SK-N-SH (cell line): Measurements from ENCODE around the gene ITM2C. TPM values are rescaled to one million over a fixed set of nuclear protein-coding genes. Genes with fewer than 3 reads are reported as not detected.

Experiments used
- CTCF ChIA-PET: fragments of 300-600, 350-600 bp; formaldehyde crosslinking; extraction: SDS; loops from one replicate; lab custom pipeline; 2021; lab: Yijun Ruan, JAX
- POLR2A ChIA-PET: fragments of 350-600 bp; sonication (Branson Sonifier 250); formaldehyde crosslinking; extraction: SDS; loops from one replicate; lab custom pipeline; 2020; ENCODE audit warnings: antibody characterized with exemption, inconsistent platforms; lab: Yijun Ruan, JAX
- DNase-seq: peaks from one replicate; pipeline ENCODE4 v3.0.0; 2012
- H2AFZ ChIP-seq: fragments of 200-600 bp; sonication (generic); 2 replicates; pipeline ENCODE4 v1.8.1; 2016; ENCODE audit warnings: antibody characterized with exemption, mild to moderate bottlenecking, low read depth
- H3F3A ChIP-seq: fragments of 200-600 bp; sonication (generic); replicated peaks from 2 replicates; pipeline ENCODE3; 2016; ENCODE audit warnings: antibody characterized with exemption, mild to moderate bottlenecking; ENCODE audit not compliant: insufficient read depth
- H3K27ac ChIP-seq, 2 experiments: fragments of 200-500 bp in 1 of 2; fragments of 200-600 bp in 1 of 2; sonication (Bioruptor generic) in 1 of 2; sonication (generic), shearing (Covaris generic) in 1 of 2; 2 replicates each; pipeline versions ENCODE4 v1.5.1 to v1.6.1; 2014 to 2016; ENCODE audit warnings: low read depth in 2 of 2, inconsistent platforms in 1 of 2, low read length in 1 of 2, mild to moderate bottlenecking in 1 of 2, mixed read lengths in 1 of 2
- H3K27me3 ChIP-seq: fragments of 200-600 bp; sonication (generic), shearing (Covaris generic); 2 replicates; pipeline ENCODE4 v1.6.1; 2016; ENCODE audit warnings: mixed run types; ENCODE audit not compliant: insufficient read depth
- H3K36me3 ChIP-seq, 2 experiments: fragments of 200-500 bp in 1 of 2; fragments of 200-600 bp in 1 of 2; sonication (Bioruptor generic) in 1 of 2; sonication (generic) in 1 of 2; replicated peaks in 1 of 2; 2 replicates each; pipeline versions ENCODE3 to v1.5.1; 2014 to 2016; ENCODE audit warnings: low read length in 1 of 2, mild to moderate bottlenecking in 1 of 2; ENCODE audit not compliant: insufficient read depth in 2 of 2, control insufficient read depth in 1 of 2
- H3K4me1 ChIP-seq, 2 experiments: fragments of 200-500 bp in 1 of 2; fragments of 200-600 bp in 1 of 2; sonication (Bioruptor generic) in 1 of 2; sonication (generic), shearing (Covaris generic) in 1 of 2; 2 replicates each; pipeline versions ENCODE4 v1.5.1 to v1.6.1; 2014 to 2016; ENCODE audit warnings: low read depth in 1 of 2, low read length in 1 of 2, mixed run types in 1 of 2; ENCODE audit not compliant: insufficient read depth in 2 of 2, control insufficient read depth in 1 of 2
- H3K4me2 ChIP-seq: fragments of 200-600 bp; sonication (generic), shearing (Covaris generic); 2 replicates; pipeline ENCODE4 v1.6.1; 2017; ENCODE audit warnings: mixed run types
- H3K4me3 ChIP-seq, 2 experiments: fragments of 200-500 bp in 1 of 2; fragments of 200-600 bp in 1 of 2; sonication (Bioruptor generic) in 1 of 2; sonication (generic), shearing (Covaris generic) in 1 of 2; 2 replicates each; pipeline versions ENCODE4 v1.5.1 to v1.8.1; 2014 to 2016; ENCODE audit warnings: low read depth in 2 of 2, inconsistent platforms in 1 of 2, low read length in 1 of 2, mild to moderate bottlenecking in 1 of 2, mixed read lengths in 1 of 2, moderate library complexity in 1 of 2
- H3K79me2 ChIP-seq: fragments of 200-600 bp; sonication (generic); 2 replicates; pipeline ENCODE4 v1.8.1; 2017; ENCODE audit warnings: mild to moderate bottlenecking; ENCODE audit not compliant: insufficient read depth
- H3K9ac ChIP-seq: fragments of 200-600 bp; sonication (generic); 2 replicates; pipeline ENCODE4 v1.6.1; 2017; ENCODE audit warnings: mixed run types
- H3K9me2 ChIP-seq: fragments of 200-600 bp; sonication (generic); 2 replicates; pipeline ENCODE4 v1.6.1; 2017; ENCODE audit warnings: mixed run types
- H3K9me3 ChIP-seq: fragments of 200-600 bp; sonication (generic); 2 replicates; pipeline ENCODE4 v1.6.1; 2017; ENCODE audit warnings: mixed run types, mild to moderate bottlenecking, moderate library complexity
- H4K20me1 ChIP-seq: fragments of 200-600 bp; sonication (generic); 2 replicates; pipeline ENCODE4 v1.6.1; 2017; ENCODE audit warnings: mild to moderate bottlenecking, mixed run types; ENCODE audit not compliant: insufficient read depth
- CTCF ChIP-seq: fragments of 200-600 bp; sonication (generic); IDR thresholded peaks from 2 replicates; pipeline ENCODE4 v1.6.1; 2017; ENCODE audit warnings: antibody characterized with exemption, mild to moderate bottlenecking, moderate library complexity
- ELF1 ChIP-seq: IDR thresholded peaks from 2 replicates; pipeline ENCODE4 v1.4.0; 2012
- EZH2phosphoT487 ChIP-seq: fragments of 200-600 bp; sonication (generic); IDR thresholded peaks from 2 replicates; pipeline ENCODE4 v1.6.1; 2017; ENCODE audit warnings: low read depth, mixed run types, mild to moderate bottlenecking, antibody characterized with exemption, moderate library complexity, borderline replicate concordance
- IRF3 ChIP-seq: fragments of 150-350 bp; IDR thresholded peaks from 2 replicates; pipeline ENCODE4 v1.6.1; 2016; ENCODE audit warnings: mild to moderate bottlenecking, low read depth, low read length
- MEF2A ChIP-seq: IDR thresholded peaks from 2 replicates; pipeline ENCODE4 v1.4.0; 2012; ENCODE audit warnings: low read depth, borderline replicate concordance
- NFIC ChIP-seq: IDR thresholded peaks from 2 replicates; pipeline ENCODE4 v1.4.0; 2012; ENCODE audit warnings: borderline replicate concordance
- NRF1 ChIP-seq: IDR thresholded peaks from 2 replicates; pipeline ENCODE4 v1.6.1; 2012; ENCODE audit warnings: low read depth, mild to moderate bottlenecking, low read length
- POLR2AphosphoS5 ChIP-seq: IDR thresholded peaks from 2 replicates; pipeline ENCODE4 v1.6.1; 2012; ENCODE audit warnings: low read depth, low read length
- REST ChIP-seq: IDR thresholded peaks from 2 replicates; pipeline ENCODE4 v1.6.1; 2012; ENCODE audit warnings: mild to moderate bottlenecking, low read depth, low read length, moderate library complexity
- SIN3A ChIP-seq: IDR thresholded peaks from 2 replicates; pipeline ENCODE4 v1.6.1; 2012; ENCODE audit warnings: low read depth, mild to moderate bottlenecking, low read length, moderate library complexity, borderline replicate concordance
- TAF1 ChIP-seq: IDR thresholded peaks from 2 replicates; pipeline ENCODE4 v1.6.1; 2012; ENCODE audit warnings: low read depth, mild to moderate bottlenecking, low read length, moderate library complexity, borderline replicate concordance
- TEAD4 ChIP-seq: IDR thresholded peaks from 2 replicates; pipeline ENCODE4 v1.4.0; 2012; ENCODE audit warnings: mild to moderate bottlenecking, borderline replicate concordance; ENCODE audit not compliant: insufficient read depth
- YY1 ChIP-seq: IDR thresholded peaks from 2 replicates; pipeline ENCODE4 v1.4.0; 2012; ENCODE audit warnings: low read depth, mild to moderate bottlenecking
- WGBS: methylation state at CpG from one replicate; pipeline ENCODE4 v1.1.6; 2017; ENCODE audit warnings: low lambda C conversion rate; 5-methylcytosine and 5-hydroxymethylcytosine counted together
- polyA plus RNA-seq, 3 experiments: library from polyadenylated mRNA; depleted of rRNA; stranded (reverse); fragments of >200 nt; gene quantifications; 2 replicates each; pipeline ENCODE4 v1.2.3, GENCODE V29; 2012
- TF ChIP-seq, protein P1 (sequence below): IDR thresholded peaks from 2 replicates; pipeline ENCODE4; 2012
- TF ChIP-seq, protein P2 (sequence below): fragments of 150-350 bp; IDR thresholded peaks from 2 replicates; pipeline ENCODE4 v1.6.1; 2017; ENCODE audit warnings: antibody characterized with exemption, low read length, low read depth, borderline replicate concordance

Gene ITM2C
- polyA plus RNA-seq, 1 of the 3 experiments (the other 2 are of a cell fraction), result 288 TPM

DNA sequence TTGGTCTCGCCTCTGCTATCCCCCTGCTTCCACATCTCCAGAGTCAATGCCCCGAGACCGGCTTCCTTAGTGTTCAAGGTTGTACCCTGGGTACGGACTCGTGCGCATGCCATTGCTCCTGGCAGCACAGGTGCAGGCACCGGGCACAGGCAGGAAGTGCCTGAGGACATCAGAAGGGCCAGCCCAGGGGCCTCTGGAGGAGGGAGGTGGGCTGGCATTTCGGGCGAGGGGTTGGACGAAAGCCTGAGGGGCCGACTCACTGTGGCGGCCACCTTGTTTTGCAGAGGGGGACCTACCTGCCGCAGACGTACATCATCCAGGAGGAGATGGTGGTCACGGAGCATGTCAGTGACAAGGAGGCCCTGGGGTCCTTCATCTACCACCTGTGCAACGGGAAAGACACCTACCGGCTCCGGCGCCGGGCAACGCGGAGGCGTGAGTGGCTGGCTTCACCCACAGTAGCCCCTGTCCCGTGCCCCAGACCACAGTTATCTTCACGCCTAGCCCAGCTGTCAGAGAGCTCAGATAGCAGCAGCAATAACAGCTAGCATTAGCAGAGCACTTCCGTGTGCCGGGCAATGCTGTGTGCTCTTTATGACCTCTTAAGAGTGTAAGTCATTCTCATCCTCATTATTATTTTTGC is 12.5 kb downstream of the ITM2C start:
- no peak overlapping the region; a peak in 1 of 4 replicates for H3K27ac ChIP-seq
- H3K36me3 ChIP-seq, result peaks cover 0 to 42% of the 10 kb centered on the region in 2 experiments
- H3K4me3 ChIP-seq, result no peak overlapping the region
- H3K9me3 ChIP-seq, result no peaks in the 10 kb centered on the region
- no peaks in the 10 kb centered on the region for H3K9me2 ChIP-seq
- TF ChIP-seq ELF1 (no peak), CTCF (no peak), NRF1 (no peak), SIN3A (no peak), YY1 (no peak), EZH2phosphoT487 (no peak)
- ChIA-PET POLR2A (no interaction called here), CTCF (interaction anchor here (0.6 to 1.4 kb wide), 2 partner anchors 28 to 37 kb away, joined by 3 to 5 read pairs; no protein-coding TSS in a partner anchor)
- H3K9ac ChIP-seq, result no peak overlapping the region
- WGBS, result 92% methylated on average over 12 of the region's 27 CpGs
- H3K4me2 ChIP-seq, result no peak overlapping the region
- no peaks in the 10 kb centered on the region for H3K79me2 ChIP-seq
- DNase-seq, result no peak
- peaks cover 0 to 15% of the 10 kb centered on the region in 2 experiments; a peak in 1 of 4 replicates for H3K4me1 ChIP-seq
- no peaks in the 10 kb centered on the region for H4K20me1 ChIP-seq
- H3K27me3 ChIP-seq, result no peaks in the 10 kb centered on the region
- no peaks in the 10 kb centered on the region for H3F3A ChIP-seq
- H2AFZ ChIP-seq, result no peak overlapping the region

GRCh38 chr2:230877759-230878598 is 13.2 kb downstream of the ITM2C start:
- Histone ChIP-seq H2AFZ (no peak overlapping the region), H3F3A (no peaks in the 10 kb centered on the region), H3K9ac (no peak overlapping the region), H3K27me3 (no peaks in the 10 kb centered on the region), H3K36me3 (peaks cover 0 to 42% of the 10 kb centered on the region in 2 experiments), H3K9me2 (no peaks in the 10 kb centered on the region), H3K79me2 (no peaks in the 10 kb centered on the region), H3K9me3 (no peaks in the 10 kb centered on the region), H3K4me2 (no peak overlapping the region), H3K4me3 (no peak overlapping the region), H4K20me1 (no peaks in the 10 kb centered on the region), H3K27ac (no peak overlapping the region), H3K4me1 (peaks cover 0 to 9% of the 10 kb centered on the region in 2 experiments; a peak in 1 of 4 replicates)
- no peak for DNase-seq
- 92% methylated on average over 19 of the region's 20 CpGs for WGBS
- ChIA-PET POLR2A (no interaction called here), CTCF (interaction anchor here (0.7 to 2.2 kb wide), 5 partner anchors 8 to 36 kb away, joined by 3 to 11 read pairs (median 8); partner anchors contain the start of gene ITM2C)
- TF ChIP-seq NRF1 (no peak), POLR2AphosphoS5 (no peak), MEF2A (no peak), TAF1 (no peak), REST (no peak), NFIC (no peak), EZH2phosphoT487 (no peak), TEAD4 (no peak), IRF3 (no peak)
- TF ChIP-seq, protein P1, sequence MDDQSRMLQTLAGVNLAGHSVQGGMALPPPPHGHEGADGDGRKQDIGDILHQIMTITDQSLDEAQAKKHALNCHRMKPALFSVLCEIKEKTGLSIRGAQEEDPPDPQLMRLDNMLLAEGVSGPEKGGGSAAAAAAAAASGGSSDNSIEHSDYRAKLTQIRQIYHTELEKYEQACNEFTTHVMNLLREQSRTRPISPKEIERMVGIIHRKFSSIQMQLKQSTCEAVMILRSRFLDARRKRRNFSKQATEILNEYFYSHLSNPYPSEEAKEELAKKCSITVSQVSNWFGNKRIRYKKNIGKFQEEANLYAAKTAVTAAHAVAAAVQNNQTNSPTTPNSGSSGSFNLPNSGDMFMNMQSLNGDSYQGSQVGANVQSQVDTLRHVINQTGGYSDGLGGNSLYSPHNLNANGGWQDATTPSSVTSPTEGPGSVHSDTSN, result no peak
- TF ChIP-seq, protein P2, sequence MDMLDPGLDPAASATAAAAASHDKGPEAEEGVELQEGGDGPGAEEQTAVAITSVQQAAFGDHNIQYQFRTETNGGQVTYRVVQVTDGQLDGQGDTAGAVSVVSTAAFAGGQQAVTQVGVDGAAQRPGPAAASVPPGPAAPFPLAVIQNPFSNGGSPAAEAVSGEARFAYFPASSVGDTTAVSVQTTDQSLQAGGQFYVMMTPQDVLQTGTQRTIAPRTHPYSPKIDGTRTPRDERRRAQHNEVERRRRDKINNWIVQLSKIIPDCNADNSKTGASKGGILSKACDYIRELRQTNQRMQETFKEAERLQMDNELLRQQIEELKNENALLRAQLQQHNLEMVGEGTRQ, result no peak
